LNCAP (cell line): Measurements from ENCODE around the gene SEPTIN12.

ENCODE experiments used
- TF ChIP-seq, protein P1 (sequence below): fragments of 450-650 bp; IDR thresholded peaks from 2 replicates; pipeline ENCODE4 v1.5.1; 2017; ENCODE audit warnings: mild to moderate bottlenecking

The SEPTIN12 gene

DNA sequence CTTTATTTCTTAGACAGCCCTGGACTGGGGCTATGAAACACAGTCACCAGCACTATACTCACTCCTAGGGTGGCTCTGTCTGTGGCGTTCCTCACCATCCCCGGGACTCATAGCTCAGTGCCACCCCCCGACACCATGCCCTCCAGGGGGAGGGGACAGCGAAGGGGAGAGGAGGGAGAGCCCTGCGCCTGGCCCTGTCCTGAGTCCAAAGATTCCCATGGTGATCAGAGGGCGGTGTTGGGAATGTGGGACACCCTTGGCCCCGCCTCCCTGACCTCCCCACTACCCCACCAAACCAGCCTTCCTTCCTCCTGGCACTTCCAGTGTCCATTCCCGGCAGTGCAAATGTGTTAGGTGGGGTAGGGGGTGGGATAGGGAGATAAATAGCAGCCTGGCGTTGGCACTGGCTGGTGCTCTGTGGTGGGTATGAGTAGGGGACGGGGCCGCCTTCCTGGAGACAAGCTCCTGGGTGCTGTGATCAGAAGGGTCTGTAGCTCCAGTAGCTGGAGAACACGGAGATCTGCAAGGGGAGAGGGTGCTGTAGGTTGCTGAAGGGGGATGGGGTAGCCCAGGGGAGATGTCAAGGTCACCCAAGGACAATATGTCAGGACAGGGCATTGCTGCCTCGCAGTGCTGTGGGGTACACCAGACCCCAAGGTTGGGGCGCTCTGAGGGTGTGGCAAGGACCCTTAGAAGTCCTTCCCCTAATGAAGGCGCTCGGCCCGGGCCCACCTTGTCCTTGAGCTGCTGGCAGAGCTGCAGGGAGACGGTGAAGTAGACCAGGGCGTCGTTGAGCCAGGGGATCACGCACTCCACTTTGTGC is 9.0 kb upstream of the SEPTIN12 start:
- TF ChIP-seq, protein P1, sequence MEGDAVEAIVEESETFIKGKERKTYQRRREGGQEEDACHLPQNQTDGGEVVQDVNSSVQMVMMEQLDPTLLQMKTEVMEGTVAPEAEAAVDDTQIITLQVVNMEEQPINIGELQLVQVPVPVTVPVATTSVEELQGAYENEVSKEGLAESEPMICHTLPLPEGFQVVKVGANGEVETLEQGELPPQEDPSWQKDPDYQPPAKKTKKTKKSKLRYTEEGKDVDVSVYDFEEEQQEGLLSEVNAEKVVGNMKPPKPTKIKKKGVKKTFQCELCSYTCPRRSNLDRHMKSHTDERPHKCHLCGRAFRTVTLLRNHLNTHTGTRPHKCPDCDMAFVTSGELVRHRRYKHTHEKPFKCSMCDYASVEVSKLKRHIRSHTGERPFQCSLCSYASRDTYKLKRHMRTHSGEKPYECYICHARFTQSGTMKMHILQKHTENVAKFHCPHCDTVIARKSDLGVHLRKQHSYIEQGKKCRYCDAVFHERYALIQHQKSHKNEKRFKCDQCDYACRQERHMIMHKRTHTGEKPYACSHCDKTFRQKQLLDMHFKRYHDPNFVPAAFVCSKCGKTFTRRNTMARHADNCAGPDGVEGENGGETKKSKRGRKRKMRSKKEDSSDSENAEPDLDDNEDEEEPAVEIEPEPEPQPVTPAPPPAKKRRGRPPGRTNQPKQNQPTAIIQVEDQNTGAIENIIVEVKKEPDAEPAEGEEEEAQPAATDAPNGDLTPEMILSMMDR, result no peak

DNA sequence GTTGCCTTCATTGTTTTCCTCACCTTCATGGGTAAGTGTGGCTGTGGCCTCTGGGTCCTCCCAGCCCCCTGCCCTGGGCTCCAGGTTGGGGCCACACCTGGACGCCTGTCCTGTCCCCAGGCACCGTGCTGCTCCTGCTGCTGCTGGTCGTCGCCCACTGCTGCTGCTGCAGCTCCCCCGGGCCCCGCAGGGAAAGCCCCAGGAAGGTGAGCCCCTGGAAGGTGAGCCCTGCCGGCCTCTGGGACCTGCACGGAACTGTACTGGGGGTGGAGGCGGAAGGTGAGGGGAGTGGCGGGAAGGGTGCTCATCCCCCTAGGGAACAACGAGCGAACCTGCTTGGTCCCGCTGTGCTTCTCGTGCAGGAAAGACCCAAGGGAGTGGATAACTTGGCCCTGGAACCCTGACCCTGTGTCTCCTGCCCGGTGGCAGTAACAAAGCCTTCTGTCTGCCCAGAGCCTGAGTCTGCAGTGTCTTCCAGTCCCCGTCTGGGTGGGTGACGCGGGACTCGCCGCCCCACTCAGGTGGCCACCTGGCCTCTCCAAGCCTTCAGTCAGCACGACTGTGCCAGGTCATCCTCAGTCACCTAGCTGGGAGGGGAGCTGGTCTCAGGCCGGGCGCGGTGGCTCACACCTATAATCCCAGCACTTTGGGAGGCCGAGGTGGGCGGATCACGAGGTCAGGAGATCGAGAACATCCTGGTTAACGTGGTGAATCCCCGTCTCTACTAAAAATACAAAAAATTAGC is 7.9 kb upstream of the SEPTIN12 start:
- TF ChIP-seq, protein P1, result no peak

DNA sequence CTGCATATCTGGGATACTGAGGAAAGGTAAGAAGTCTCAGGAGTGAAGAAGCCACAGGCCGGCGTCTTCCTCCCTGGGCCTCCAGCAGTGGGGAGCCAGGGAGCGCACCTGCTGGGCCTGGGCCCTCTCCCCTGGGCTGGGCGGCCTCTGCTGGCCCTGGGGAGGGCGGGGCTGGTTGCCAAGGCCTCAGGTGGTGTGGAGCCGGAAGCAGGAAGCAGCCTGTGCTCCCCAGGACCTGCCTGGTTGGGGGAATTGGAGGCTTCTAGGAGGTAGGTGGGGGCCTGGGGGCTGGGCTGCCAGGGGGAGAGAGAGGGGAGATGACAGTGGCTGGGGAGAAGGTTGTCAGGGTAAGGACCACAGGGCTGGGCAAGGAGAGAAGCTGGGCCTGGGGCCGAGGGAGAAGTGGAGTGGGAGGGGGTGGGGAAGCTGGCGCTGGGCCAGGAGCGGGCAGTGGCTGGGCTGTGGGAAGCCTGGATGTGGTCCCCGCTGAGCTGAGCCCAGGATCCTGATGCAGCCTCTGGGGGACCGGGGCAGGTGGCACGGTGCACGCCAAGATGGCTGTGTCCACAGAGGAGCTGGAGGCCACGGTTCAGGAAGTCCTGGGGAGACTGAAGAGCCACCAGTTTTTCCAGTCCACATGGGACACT is 7.2 kb upstream of the SEPTIN12 start, which contains the start of gene SMIM22:
SMIM22 (plus strand) TSS at position 189 of the 647 bp plus-strand sequence; CDS start at position 555, 366 bp downstream.
- TF ChIP-seq, protein P1, result no peak

DNA sequence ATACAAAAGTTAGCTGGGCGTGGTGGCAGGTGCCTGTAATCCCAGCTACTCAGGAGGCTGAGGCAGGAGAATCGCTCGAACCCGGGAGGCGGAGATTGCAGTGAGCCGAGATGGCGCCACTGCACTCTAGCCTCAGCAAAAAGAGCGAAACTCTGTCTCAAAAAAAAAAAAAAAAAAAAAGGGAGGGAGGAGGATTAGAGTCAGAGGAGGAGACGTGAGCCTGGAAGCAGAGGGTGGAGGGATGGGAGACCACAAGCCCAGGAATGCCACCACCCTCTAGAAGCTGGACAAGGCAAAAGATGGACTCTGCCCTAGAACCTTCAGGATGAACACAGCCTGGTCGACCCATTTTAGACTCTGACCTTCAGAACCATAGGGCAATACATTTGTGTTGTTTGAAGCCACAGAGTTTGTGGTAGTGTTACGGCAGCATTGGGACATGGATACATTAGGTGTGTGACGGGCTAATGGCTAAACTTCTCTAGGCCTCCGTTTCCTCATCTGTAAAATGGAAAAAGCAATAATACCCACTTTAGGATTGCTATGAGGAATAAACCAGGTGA is 4.9 kb upstream of the SEPTIN12 start:
- TF ChIP-seq, protein P1, result no peak

DNA sequence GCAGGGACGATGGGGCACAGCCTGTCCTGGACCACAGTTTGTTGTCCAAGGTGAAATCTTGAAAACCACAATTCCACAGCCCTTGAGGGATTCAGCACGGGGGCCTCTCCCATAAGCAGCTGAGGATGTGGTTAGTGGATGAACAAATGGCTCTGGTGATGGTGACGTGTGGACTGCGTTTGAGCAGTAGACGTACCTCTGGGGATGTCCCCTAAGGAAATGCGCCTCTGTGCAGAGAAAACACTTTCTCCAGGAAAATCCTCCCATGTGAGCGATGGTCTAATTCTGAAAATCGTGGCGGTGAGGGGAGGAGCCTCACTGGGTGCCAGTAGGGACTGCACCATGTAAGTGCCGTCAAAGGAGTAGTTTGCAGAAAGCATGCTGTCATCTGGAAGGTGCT is 2.7 kb upstream of the SEPTIN12 start:
- TF ChIP-seq, protein P1, result no peak

DNA sequence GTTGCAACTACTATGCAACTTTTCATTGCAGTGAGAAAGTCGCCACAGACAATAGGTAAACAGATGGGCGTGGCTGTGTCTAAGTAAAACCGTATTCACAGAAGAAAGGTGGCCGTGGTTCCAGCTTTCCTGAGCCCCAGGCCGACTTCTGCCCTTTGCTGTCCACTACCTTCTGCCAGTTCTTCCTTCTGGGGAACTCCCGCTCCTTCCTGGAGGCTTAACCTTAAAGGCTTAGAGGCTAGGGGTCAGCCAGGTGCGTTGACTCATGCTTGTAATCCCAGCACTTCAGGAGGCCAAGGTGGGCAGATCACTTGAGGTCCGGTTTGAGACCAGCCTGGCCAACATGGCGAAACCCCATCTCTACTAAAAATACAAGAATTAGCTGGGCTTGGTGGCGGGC is 2.1 kb upstream of the SEPTIN12 start:
- TF ChIP-seq, protein P1, result no peak

DNA sequence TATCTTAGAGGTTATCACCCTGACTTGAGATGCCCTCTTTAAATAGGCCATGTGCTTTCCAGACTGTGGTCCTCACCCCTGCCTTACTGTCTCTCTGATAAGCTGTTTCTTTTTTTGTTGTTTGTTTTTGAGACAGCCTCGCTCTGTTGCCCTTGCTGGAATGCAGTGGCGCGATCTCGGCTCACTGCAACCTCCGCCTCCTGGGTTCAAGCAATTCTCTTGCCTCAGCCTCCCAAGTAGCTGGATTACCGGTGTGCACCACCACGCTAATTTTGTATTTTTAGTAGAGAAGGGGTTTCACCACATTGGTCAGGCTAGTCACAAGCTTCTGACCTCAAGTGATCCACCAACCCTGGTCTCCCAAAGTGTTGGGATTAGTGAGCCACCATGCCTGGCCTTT is 765 bp upstream of the SEPTIN12 start:
- TF ChIP-seq, protein P1, result no peak
